WERI-Rb-1 (cell line): ENCODE data around the gene PLAAT2.
"Not testable (repeated sequence)": the region's sequence is repeated elsewhere in the genome, so short reads cannot be mapped to it uniquely, and the experiment has no call there.

ENCODE experiments used
- DNase-seq: peaks from one replicate; pipeline ENCODE4 v3.0.0-alpha.2; 2020
- H3K27ac ChIP-seq: fragments of 250-450 bp; sonication (Bioruptor Pico); 2 replicates; pipeline ENCODE4 v1.5.1; 2020; ENCODE audit warnings: mild to moderate bottlenecking, moderate library complexity
- H3K27me3 ChIP-seq: fragments of 250-450 bp; sonication (Bioruptor Pico); 2 replicates; pipeline ENCODE4 v1.5.1; 2021; ENCODE audit warnings: mild to moderate bottlenecking, low read depth, moderate library complexity; ENCODE audit not compliant: insufficient read depth, severe bottlenecking
- H3K36me3 ChIP-seq: fragments of 250-450 bp; sonication (Bioruptor Pico); 2 replicates; pipeline ENCODE4 v1.5.1; 2020; ENCODE audit warnings: mild to moderate bottlenecking, moderate library complexity
- H3K4me3 ChIP-seq: 2 replicates; pipeline ENCODE4 v1.5.1; 2011; ENCODE audit warnings: low read depth, mild to moderate bottlenecking, control low read depth, low read length
- H3K9me3 ChIP-seq: fragments of 250-450 bp; sonication (Bioruptor Pico); 2 replicates; pipeline ENCODE4 v1.5.1; 2021; ENCODE audit warnings: mild to moderate bottlenecking, moderate library complexity; ENCODE audit not compliant: severe bottlenecking
- TF ChIP-seq, protein P1 (sequence below): IDR thresholded peaks from 2 replicates; pipeline ENCODE4 v1.5.1; 2011; ENCODE audit warnings: low read depth, mild to moderate bottlenecking, control low read depth, inconsistent platforms, low read length

Gene PLAAT2

DNA sequence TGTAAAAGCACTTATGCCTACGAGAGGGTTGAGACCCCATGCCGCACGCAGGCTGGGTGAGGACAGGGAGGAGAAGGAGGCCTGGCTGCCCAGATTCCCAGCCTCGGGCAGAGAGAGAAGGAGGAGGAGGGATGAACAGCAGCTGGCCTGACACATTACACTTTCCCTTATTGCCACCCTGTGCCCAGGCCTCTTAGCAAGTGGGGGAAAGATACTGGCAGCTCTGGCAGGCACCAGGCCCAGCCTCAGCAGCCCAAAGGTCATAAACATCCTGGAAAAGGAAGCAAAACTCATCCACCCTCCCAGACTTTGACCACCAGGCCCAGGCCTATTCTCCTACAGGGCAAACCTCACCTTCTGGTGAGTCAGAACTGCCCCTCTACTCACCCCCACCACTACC, 46.4 kb upstream of the PLAAT2 start:
- H3K27me3 ChIP-seq, result peaks cover 15% of the 10 kb centered on the region
- TF ChIP-seq, protein P1, sequence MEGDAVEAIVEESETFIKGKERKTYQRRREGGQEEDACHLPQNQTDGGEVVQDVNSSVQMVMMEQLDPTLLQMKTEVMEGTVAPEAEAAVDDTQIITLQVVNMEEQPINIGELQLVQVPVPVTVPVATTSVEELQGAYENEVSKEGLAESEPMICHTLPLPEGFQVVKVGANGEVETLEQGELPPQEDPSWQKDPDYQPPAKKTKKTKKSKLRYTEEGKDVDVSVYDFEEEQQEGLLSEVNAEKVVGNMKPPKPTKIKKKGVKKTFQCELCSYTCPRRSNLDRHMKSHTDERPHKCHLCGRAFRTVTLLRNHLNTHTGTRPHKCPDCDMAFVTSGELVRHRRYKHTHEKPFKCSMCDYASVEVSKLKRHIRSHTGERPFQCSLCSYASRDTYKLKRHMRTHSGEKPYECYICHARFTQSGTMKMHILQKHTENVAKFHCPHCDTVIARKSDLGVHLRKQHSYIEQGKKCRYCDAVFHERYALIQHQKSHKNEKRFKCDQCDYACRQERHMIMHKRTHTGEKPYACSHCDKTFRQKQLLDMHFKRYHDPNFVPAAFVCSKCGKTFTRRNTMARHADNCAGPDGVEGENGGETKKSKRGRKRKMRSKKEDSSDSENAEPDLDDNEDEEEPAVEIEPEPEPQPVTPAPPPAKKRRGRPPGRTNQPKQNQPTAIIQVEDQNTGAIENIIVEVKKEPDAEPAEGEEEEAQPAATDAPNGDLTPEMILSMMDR, result no peak
- H3K36me3 ChIP-seq, result no peaks in the 10 kb centered on the region
- no peaks in the 10 kb centered on the region for H3K9me3 ChIP-seq
- no peak for DNase-seq
- no peak overlapping the region for H3K4me3 ChIP-seq
- H3K27ac ChIP-seq, result no peak overlapping the region

DNA sequence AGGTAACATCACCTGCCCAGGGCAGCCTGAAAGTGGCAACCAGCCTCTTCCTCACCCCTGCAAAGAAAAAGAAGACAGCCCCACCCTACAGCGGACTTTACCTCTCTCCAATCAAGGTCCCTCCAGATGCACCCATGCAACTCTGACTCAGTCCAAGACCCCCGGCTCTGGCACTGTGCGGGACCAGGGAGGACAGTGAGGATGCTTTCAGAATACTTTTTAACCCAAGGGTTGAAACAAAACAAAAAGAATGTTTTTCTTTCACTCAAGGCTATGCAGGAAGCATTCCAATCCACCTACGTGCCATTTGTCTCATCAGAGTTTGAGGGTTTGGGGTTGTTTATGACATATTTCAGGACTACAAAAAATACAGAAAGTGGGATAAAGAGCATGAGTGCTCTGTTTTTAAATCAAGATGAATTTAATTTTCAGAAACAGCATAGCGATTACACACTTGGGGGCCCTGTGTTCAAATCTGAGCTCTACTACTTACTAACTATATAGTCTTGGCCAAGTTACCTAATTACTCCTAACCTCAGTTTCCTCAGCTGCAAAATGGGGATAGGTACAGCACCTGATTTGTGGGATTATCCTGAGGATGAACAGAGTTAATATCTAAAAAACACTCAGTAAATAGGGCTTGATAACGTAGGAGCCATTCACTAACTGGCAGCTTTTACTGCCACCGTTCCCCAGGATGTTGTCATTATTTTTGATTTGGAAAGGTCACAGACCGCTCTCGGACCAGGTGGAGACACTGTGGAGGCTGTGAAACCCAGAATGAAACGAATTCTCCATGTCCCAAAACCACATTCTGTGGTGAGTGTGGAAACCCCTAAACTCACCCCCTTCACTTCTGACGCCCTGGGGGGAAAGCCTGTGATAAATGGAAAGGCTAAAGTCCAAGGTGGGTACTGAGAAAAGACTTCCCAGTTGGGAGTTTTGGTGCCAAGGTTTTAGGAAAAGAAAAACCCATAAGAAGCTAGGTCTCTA, 45.5 kb upstream of the PLAAT2 start:
- Histone ChIP-seq H3K27ac (no peak overlapping the region), H3K27me3 (peaks cover 8% of the 10 kb centered on the region), H3K4me3 (no peak overlapping the region), H3K9me3 (no peaks in the 10 kb centered on the region), H3K36me3 (no peaks in the 10 kb centered on the region)
- TF ChIP-seq, protein P1, result no peak
- DNase-seq, result no peak

DNA sequence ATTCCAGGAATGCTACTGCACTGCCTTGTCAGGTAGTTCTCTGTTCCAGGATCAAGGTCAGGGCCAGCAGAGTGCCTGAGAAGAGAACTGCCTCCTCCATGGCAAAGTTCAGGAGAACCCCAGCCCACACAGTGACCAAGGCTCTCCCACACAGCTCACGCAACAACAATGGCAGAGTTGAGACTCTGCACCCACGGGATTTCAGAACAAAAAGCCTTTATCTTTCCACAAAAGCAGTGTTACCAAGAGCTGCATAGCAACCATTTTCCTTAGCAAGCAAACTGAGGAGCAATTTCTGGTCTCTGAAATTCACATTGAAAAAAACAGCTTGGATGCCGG, 40.0 kb upstream of the PLAAT2 start:
- TF ChIP-seq, protein P1, result no peak
- Histone ChIP-seq H3K4me3 (no peak overlapping the region), H3K9me3 (no peaks in the 10 kb centered on the region), H3K27ac (no peak overlapping the region), H3K27me3 (no peaks in the 10 kb centered on the region), H3K36me3 (no peaks in the 10 kb centered on the region)
- no peak for DNase-seq

DNA sequence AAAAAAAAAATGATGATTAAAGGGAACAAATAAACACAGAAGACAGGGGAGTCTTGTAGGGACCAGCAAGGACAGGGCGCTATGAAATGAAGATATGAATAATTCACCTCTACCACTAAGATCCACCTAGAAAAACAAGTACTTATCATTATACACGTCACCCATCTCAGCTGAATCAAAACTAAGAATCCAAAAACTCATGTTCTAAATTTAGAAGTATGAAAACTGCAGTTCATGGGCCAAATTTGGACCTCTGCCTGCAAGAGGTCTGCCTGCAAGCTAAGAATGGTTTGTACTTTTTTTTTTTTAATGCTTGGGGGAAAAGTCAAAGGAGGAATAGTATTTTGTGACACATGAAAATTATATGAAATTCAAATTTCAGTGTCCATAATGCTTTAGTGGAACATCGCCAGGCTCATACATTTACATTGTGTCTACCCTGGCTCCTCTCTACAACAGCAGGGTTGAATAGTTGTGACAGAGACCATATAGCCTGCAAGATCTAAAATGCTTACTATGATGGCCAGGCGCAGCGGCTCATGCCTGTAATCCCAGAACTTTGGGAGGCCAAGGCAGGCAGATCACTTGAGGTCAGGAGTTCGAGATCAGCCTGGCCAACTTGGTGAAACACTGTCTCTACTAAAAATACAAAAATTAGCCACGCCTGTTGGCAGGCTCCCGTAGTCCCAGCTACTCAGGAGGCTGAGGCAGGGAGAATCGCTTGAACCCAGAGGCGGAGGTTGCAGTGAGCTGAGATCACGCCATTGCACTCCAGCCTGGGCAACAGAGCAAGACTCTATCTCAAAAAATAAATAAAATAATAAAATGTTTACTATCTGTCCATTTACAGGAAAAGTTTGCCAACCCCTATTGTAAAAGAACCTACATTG, 39.4 kb upstream of the PLAAT2 start:
- not testable (repeated sequence) for H3K4me3 ChIP-seq, DNase-seq, H3K27ac ChIP-seq, H3K27me3 ChIP-seq, H3K9me3 ChIP-seq, H3K36me3 ChIP-seq

DNA sequence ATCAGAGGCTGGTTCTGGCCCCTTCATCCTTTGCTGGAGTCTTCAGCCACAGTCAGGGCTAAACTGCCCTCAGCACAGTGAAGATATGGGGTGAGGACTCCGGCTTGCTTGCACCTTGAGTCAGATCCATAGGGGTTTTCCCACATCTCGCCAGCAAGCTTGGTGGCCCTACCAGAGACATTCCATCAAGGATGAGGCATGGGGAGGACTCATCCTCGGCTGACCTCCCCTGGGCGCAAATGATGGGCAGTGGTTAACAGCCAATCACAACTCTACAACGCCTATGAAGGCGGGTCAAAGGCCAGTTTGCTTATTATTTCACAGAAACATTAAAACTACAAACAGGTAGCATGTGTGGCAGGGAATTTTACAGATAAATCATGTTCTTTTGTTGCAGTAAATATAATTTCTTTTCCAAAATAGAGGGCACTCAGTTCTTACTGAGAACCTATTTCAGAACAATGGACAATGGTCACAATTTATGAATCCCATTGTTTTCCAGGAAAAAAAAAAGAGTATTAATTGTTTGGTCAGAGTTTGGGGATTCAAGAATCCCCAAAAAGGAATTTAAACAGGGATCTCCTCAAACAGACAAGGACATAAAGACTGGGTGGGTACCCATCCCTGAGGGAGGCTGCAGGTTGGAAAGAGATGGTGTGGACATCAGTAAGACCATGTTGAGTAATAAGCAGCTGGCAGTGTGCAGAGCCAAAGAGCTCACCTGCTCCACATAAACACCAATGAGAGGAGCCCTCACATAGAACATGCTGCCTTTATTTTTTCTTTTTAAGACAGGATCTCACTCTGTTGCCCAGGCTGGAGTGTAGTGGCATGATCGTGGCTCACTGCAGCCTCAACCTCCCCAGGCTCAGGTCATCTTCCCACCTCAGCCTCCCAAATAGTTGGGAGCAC, 36.3 kb upstream of the PLAAT2 start:
- no peaks in the 10 kb centered on the region for H3K36me3 ChIP-seq
- no peak overlapping the region for H3K27ac ChIP-seq
- no peaks in the 10 kb centered on the region for H3K27me3 ChIP-seq
- TF ChIP-seq, protein P1, result no peak
- H3K9me3 ChIP-seq, result no peaks in the 10 kb centered on the region
- H3K4me3 ChIP-seq, result no peak overlapping the region
- no peak for DNase-seq
